Astrocyte (in vitro differentiated cells and primary cell): ENCODE results near the gene GPS2. TPM values are rescaled to one million over a fixed set of nuclear protein-coding genes. Genes with fewer than 3 reads are reported as not detected.

Experiments
- DNase-seq: peaks from one replicate; pipeline ENCODE4 v3.0.0-alpha.2; 2010; ENCODE audit warnings: low read depth
- FAIRE-seq: peaks from 2 replicates; lab custom pipeline; 2011; peaks lifted over from hg19 to GRCh38; lab: Jason Lieb, UNC
- H2AFZ ChIP-seq: 2 replicates; pipeline ENCODE4 v1.6.0; 2012; ENCODE audit warnings: low read depth, low read length, inconsistent platforms
- H3K27ac ChIP-seq: 2 replicates; pipeline ENCODE4 v1.5.1; 2011; ENCODE audit warnings: low read depth, low read length, inconsistent platforms
- H3K27me3 ChIP-seq: 2 replicates; pipeline ENCODE4 v1.6.0; 2011; ENCODE audit warnings: low read length, inconsistent platforms; ENCODE audit not compliant: insufficient read depth
- H3K36me3 ChIP-seq: 2 replicates; pipeline ENCODE4 v1.5.1; 2011; ENCODE audit warnings: low read length, inconsistent platforms; ENCODE audit not compliant: insufficient read depth
- H3K4me1 ChIP-seq: 2 replicates; pipeline ENCODE4 v1.5.1; 2011; ENCODE audit warnings: low read length, inconsistent platforms; ENCODE audit not compliant: insufficient read depth
- H3K4me2 ChIP-seq: 2 replicates; pipeline ENCODE4 v1.6.0; 2012; ENCODE audit warnings: low read length, inconsistent platforms
- H3K4me3 ChIP-seq: 2 replicates; pipeline ENCODE4 v1.5.1; 2011; ENCODE audit warnings: low read depth, mild to moderate bottlenecking, low read length, inconsistent platforms; ENCODE audit not compliant: insufficient read depth
- H3K79me2 ChIP-seq: 2 replicates; pipeline ENCODE4 v1.6.0; 2012; ENCODE audit warnings: mild to moderate bottlenecking, low read length, inconsistent platforms; ENCODE audit not compliant: insufficient read depth
- H3K9ac ChIP-seq: 2 replicates; pipeline ENCODE4 v1.6.0; 2012; ENCODE audit warnings: mild to moderate bottlenecking, low read length, inconsistent platforms
- H3K9me3 ChIP-seq: 2 replicates; pipeline ENCODE4 v1.5.1; 2012; ENCODE audit warnings: low read depth, mild to moderate bottlenecking, low read length, inconsistent platforms; ENCODE audit not compliant: insufficient read depth
- H4K20me1 ChIP-seq: 2 replicates; pipeline ENCODE4 v1.6.0; 2012; ENCODE audit warnings: low read length, inconsistent platforms; ENCODE audit not compliant: insufficient read depth
- H3K27ac Mint-ChIP-seq: one replicate; pipeline ENCODE4 v1.8.0; 2021; ENCODE audit warnings: mild to moderate bottlenecking, mixed read lengths; ENCODE audit not compliant: unreplicated experiment
- H3K27me3 Mint-ChIP-seq: one replicate; pipeline ENCODE4 v1.8.0; 2021; ENCODE audit warnings: low read depth, mixed read lengths; ENCODE audit not compliant: unreplicated experiment
- H3K36me3 Mint-ChIP-seq: one replicate; pipeline ENCODE4 v1.8.0; 2021; ENCODE audit warnings: low read depth, mixed read lengths; ENCODE audit not compliant: unreplicated experiment
- H3K4me1 Mint-ChIP-seq: one replicate; pipeline ENCODE4 v1.8.0; 2021; ENCODE audit warnings: low read depth, mixed read lengths; ENCODE audit not compliant: unreplicated experiment
- H3K4me3 Mint-ChIP-seq: one replicate; pipeline ENCODE4 v1.8.0; 2021; ENCODE audit warnings: mild to moderate bottlenecking, moderate library complexity, mixed read lengths; ENCODE audit not compliant: unreplicated experiment
- H3K9me3 Mint-ChIP-seq: one replicate; pipeline ENCODE4 v1.8.0; 2021; ENCODE audit warnings: mild to moderate bottlenecking, mixed read lengths; ENCODE audit not compliant: unreplicated experiment
- CTCF ChIP-seq: IDR thresholded peaks from 2 replicates; pipeline ENCODE4 v1.5.1; 2011; ENCODE audit warnings: low read depth, mild to moderate bottlenecking, inconsistent platforms, low read length, moderate library complexity; ENCODE audit not compliant: insufficient read depth
- EZH2 ChIP-seq: IDR thresholded peaks from 2 replicates; pipeline ENCODE4 v1.6.1; 2012; ENCODE audit warnings: mild to moderate bottlenecking, low read length, inconsistent platforms; ENCODE audit not compliant: insufficient read depth
- total RNA-seq: library from RNA; stranded (reverse); gene quantifications from 2 replicates; pipeline ENCODE4 v1.2.1, GENCODE V29; 2021

The GPS2 gene
- total RNA-seq, 1 donor from 2014 or later: 49.8 TPM

- H3K27me3 Mint-ChIP-seq: no peaks in the 10 kb centered on the region
- H3K27ac Mint-ChIP-seq: no peak overlapping the region
Measured at GRCh38 chr17:7332111-7332510, 17.0 kb upstream of the GPS2 start.

GRCh38 chr17:7330638-7331015 lies 15.5 kb upstream of the GPS2 start:
- Mint-ChIP-seq H3K4me3 (peak overlapping the region; percentile 89), H3K9me3 (no peaks in the 10 kb centered on the region), H3K27me3 (no peaks in the 10 kb centered on the region), H3K36me3 (peaks cover 2% of the 10 kb centered on the region), H3K4me1 (peaks cover 10% of the 10 kb centered on the region), H3K27ac (no peak overlapping the region)
- H3K27ac ChIP-seq: peak overlapping the region; percentile 79
- no peak for DNase-seq
- H3K9me3 ChIP-seq: no peaks in the 10 kb centered on the region
- peak overlapping the region; percentile 97 for H2AFZ ChIP-seq
- H3K36me3 ChIP-seq: peaks cover 2% of the 10 kb centered on the region
- TF ChIP-seq EZH2 (no peak), CTCF (no peak)
- peaks cover 29% of the 10 kb centered on the region for H3K79me2 ChIP-seq
- peaks cover 6% of the 10 kb centered on the region for H4K20me1 ChIP-seq
- H3K4me1 ChIP-seq: peaks cover 8% of the 10 kb centered on the region
- no peak for FAIRE-seq
- no peaks in the 10 kb centered on the region for H3K27me3 ChIP-seq
- H3K4me3 ChIP-seq: peak overlapping the region; percentile 97
- H3K4me2 ChIP-seq: peak overlapping the region; percentile 98
- peak overlapping the region; percentile 88 for H3K9ac ChIP-seq

More at GRCh38 chr17:7332111-7332510, 17.0 kb upstream of the GPS2 start:
- Histone ChIP-seq H4K20me1 (peaks cover 6% of the 10 kb centered on the region), H3K4me2 (no peak overlapping the region), H3K4me1 (peaks cover 8% of the 10 kb centered on the region), H2AFZ (no peak overlapping the region), H3K79me2 (peaks cover 19% of the 10 kb centered on the region), H3K27me3 (no peaks in the 10 kb centered on the region), H3K36me3 (no peaks in the 10 kb centered on the region), H3K4me3 (no peak overlapping the region), H3K9ac (no peak overlapping the region), H3K27ac (no peak overlapping the region), H3K9me3 (no peaks in the 10 kb centered on the region)
- Mint-ChIP-seq H3K9me3 (no peaks in the 10 kb centered on the region), H3K4me3 (no peak overlapping the region), H3K4me1 (peaks cover 11% of the 10 kb centered on the region), H3K36me3 (no peaks in the 10 kb centered on the region)
- FAIRE-seq (no peak), DNase-seq (no peak)
- no peak for TF ChIP-seq EZH2
- TF ChIP-seq CTCF: no peak

GRCh38 chr17:7329997-7330637 lies 15.0 kb upstream of the GPS2 start:
- peak overlapping the region; percentile 96 for H3K27ac Mint-ChIP-seq
- peak overlapping the region; percentile 79 for H3K27ac ChIP-seq
- FAIRE-seq: no peak

More at GRCh38 chr17:7329997-7330637, 15.0 kb upstream of the GPS2 start:
- H3K27me3 ChIP-seq: no peaks in the 10 kb centered on the region
- peak; percentile 68 for DNase-seq
- no peaks in the 10 kb centered on the region for H3K9me3 ChIP-seq
- H3K4me1 Mint-ChIP-seq: peaks cover 10% of the 10 kb centered on the region
- peaks cover 29% of the 10 kb centered on the region for H3K79me2 ChIP-seq
- H4K20me1 ChIP-seq: peaks cover 6% of the 10 kb centered on the region
- H3K4me2 ChIP-seq: peak overlapping the region; percentile 98
- TF ChIP-seq EZH2: no peak
- TF ChIP-seq CTCF: no peak
- H3K36me3 Mint-ChIP-seq: peaks cover 2% of the 10 kb centered on the region
- H3K4me1 ChIP-seq: peaks cover 8% of the 10 kb centered on the region
- H3K4me3 Mint-ChIP-seq: peak overlapping the region; percentile 89
- no peaks in the 10 kb centered on the region for H3K9me3 Mint-ChIP-seq
- H3K36me3 ChIP-seq: peaks cover 2% of the 10 kb centered on the region
- peak overlapping the region; percentile 97 for H3K4me3 ChIP-seq
- H3K9ac ChIP-seq: peak overlapping the region; percentile 88
- H2AFZ ChIP-seq: peak overlapping the region; percentile 97
- no peaks in the 10 kb centered on the region for H3K27me3 Mint-ChIP-seq
